ENCODE results near the gene ZNF575.

DNA sequence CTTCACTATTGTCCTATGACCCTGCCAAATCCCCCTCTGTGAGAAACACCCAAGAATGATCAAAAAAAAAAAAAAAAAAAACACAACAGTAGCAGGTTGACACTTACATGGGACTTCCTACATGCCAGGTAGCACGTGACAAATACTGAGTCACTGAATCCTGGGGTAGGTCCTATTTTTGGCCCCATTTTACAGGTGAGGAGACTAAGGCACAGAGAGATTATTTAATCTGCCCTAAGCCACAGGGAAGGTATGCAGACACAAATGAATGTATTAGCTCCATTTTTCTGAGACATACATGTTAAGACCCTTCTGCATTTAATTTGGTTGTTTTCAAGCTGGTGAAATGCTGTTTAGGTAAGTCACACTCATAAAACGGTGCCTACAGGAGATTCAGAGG is 15.7 kb downstream of the ZNF575 start:
- TF ChIP-seq, protein P1, sequence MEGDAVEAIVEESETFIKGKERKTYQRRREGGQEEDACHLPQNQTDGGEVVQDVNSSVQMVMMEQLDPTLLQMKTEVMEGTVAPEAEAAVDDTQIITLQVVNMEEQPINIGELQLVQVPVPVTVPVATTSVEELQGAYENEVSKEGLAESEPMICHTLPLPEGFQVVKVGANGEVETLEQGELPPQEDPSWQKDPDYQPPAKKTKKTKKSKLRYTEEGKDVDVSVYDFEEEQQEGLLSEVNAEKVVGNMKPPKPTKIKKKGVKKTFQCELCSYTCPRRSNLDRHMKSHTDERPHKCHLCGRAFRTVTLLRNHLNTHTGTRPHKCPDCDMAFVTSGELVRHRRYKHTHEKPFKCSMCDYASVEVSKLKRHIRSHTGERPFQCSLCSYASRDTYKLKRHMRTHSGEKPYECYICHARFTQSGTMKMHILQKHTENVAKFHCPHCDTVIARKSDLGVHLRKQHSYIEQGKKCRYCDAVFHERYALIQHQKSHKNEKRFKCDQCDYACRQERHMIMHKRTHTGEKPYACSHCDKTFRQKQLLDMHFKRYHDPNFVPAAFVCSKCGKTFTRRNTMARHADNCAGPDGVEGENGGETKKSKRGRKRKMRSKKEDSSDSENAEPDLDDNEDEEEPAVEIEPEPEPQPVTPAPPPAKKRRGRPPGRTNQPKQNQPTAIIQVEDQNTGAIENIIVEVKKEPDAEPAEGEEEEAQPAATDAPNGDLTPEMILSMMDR (IDR thresholded peaks at IDR 0.05): no peak
- no peak for TF ChIP-seq POLR2A (IDR thresholded peaks at IDR 0.05)
